Measurements from ENCODE around the gene HOXA1.

HOXA1 gene

GRCh38 chr7:27116031-27116961, 20.5 kb upstream of the HOXA1 start:
- DNase-seq = no peak

- DNase-seq = no peak
These were observed 19.6 kb upstream of the HOXA1 start for GRCh38 chr7:27115221-27116026.

GRCh38 chr7:27114881-27115220, 19.1 kb upstream of the HOXA1 start:
- DNase-seq = no peak

- DNase-seq = no peak
These were observed 18.4 kb upstream of the HOXA1 start for GRCh38 chr7:27113991-27114769.

GRCh38 chr7:27112955-27113949, 17.5 kb upstream of the HOXA1 start:
- no peak for DNase-seq

- no peak for DNase-seq
These were observed 16.6 kb upstream of the HOXA1 start for GRCh38 chr7:27112361-27112760.

- no peak for DNase-seq
These were observed 16.0 kb upstream of the HOXA1 start for GRCh38 chr7:27111751-27112277.

GRCh38 chr7:27111042-27111750, 15.4 kb upstream of the HOXA1 start:
- DNase-seq = no peak

GRCh38 chr7:27110186-27111031, 14.6 kb upstream of the HOXA1 start:
- no peak for DNase-seq

- no peak for DNase-seq
These were observed 13.8 kb upstream of the HOXA1 start for GRCh38 chr7:27109466-27110185.

- DNase-seq = no peak
These were observed 12.8 kb upstream of the HOXA1 start for GRCh38 chr7:27108390-27109127.

GRCh38 chr7:27107391-27108381, 11.9 kb upstream of the HOXA1 start:
- no peak for DNase-seq

- no peak for DNase-seq
These were observed 11.1 kb upstream of the HOXA1 start for GRCh38 chr7:27106901-27107240.

- DNase-seq = no peak
These were observed 10.5 kb upstream of the HOXA1 start for GRCh38 chr7:27106181-27106900.

GRCh38 chr7:27105301-27106031, 9.7 kb upstream of the HOXA1 start:
- no peak for DNase-seq
